GM19238 (cell line): ENCODE measurements around the gene OR6J1.

Experiments used
- DNase-seq: peaks from one replicate; pipeline ENCODE4 v3.0.0; 2011; ENCODE audit warnings: low spot score; ENCODE audit not compliant: insufficient read length

Gene OR6J1

GRCh38 chr14:22606380-22606779 lies 37.8 kb downstream of the OR6J1 start:
- no peak for DNase-seq

DNA sequence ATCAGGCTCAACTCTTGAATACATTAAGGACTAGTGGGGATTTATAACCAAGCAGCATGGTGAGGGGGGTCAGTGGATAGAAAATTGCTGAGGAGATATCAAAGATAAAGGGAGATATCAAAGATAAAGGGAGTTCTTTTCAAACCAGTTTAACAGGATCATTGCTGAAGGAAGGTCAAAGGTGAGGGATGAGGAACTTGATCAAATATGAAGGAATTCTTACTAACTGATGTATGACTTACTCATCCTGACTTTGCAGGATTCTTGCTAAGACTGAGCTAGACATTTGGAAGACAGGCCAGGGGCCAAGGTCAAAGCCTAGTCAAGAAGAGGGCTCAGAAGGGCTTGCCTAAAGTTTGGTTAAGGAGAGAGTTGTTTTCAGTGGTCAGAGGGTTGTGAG lies 41.3 kb downstream of the OR6J1 start:
- no peak for DNase-seq

DNA sequence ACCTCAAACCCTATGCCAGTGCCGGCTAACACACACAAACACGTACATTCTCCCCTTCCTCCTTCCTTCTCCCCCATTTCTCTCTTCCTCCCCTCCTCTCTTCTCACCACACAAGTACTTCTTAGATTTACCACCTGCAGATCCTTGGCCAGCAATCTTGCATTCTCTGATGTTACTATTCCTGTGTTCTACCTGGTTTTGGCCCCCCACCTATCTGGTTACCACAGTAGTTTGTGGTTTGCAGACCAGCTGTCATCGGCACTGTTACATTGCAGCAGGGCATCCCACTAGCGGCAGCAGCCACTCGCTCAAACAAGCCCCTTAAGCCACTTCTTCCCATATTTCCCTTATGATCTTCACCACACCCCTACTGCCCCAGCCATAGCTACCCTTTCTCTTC lies 42.2 kb downstream of the OR6J1 start:
- no peak for DNase-seq

- DNase-seq, result no peak
These were observed 42.7 kb downstream of the OR6J1 start for GRCh38 chr14:22601456-22601855.

- no peak for DNase-seq
These were observed 44.1 kb downstream of the OR6J1 start for GRCh38 chr14:22600027-22600426.

GRCh38 chr14:22599349-22599748 lies 44.8 kb downstream of the OR6J1 start:
- DNase-seq, result no peak

GRCh38 chr14:22598896-22599244 lies 45.3 kb downstream of the OR6J1 start:
- peak; percentile 42 for DNase-seq

- peak; percentile 71 for DNase-seq
These were observed 45.9 kb downstream of the OR6J1 start, which contains the start of gene ABHD4 for GRCh38 chr14:22598099-22598895. ABHD4 (plus strand) TSS chr14:22598300; CDS start chr14:22598307, 7 bp downstream.

- no peak for DNase-seq
These were observed 46.4 kb downstream of the OR6J1 start for GRCh38 chr14:22597771-22598098.

- no peak for DNase-seq
These were observed 46.9 kb downstream of the OR6J1 start for GRCh38 chr14:22597265-22597664.

- DNase-seq, result no peak
These were observed 47.7 kb downstream of the OR6J1 start for GRCh38 chr14:22596354-22596879.

DNA sequence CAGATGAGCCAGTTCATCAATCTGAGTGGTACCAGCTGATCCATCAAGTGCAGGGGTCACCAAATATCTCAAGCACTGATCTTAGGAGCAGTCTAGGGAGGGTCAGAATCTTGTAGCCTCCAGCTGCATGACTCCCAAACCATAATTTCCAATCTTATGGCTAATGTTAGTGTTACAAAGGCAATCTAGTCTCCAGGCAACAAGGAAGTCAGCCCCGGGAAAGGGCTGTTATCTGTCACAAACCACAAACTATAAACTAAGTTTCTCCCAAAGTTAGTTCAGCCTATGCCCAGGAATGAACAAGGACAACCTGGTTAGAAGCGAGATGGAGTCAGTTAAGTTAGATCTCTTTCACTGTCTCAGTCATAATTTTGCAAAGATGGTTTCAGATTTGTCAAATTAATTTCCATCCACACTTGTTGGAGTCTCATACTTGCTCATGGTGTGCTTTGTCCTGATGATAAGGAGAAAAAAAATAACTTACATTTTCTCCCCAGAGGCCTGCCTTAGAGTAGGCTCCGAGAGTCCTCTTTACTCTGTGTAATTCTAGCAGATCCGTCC lies 49.9 kb downstream of the OR6J1 start:
- DNase-seq, result no peak

GRCh38 chr14:22593601-22594000 lies 50.6 kb downstream of the OR6J1 start:
- no peak for DNase-seq

DNA sequence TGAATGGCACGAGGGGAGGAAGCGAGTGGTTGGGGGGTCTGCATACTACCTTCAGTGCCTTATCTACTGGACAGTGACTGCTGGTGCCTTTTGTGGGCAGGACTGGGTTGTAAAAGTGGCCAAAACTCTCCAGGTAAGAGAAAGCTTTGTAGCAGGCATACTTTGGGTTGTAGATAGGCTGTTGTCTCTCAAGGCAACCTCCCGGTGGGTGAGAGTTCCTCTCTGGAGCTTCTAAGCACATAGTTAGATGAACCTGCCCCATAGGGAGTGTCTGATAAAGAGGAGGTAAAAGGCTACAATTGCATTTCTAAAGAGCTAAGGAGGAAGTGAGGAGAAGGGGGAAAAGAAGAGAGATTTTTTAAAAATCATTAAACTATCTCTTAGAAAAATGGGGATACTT lies 51.0 kb downstream of the OR6J1 start:
- DNase-seq, result no peak

- DNase-seq, result peak; percentile 93
These were observed 54.9 kb downstream of the OR6J1 start, which contains the start of gene DAD1 for GRCh38 chr14:22589096-22589839. DAD1 (minus strand) TSS chr14:22589224; CDS start chr14:22589157, 67 bp downstream.

DNA sequence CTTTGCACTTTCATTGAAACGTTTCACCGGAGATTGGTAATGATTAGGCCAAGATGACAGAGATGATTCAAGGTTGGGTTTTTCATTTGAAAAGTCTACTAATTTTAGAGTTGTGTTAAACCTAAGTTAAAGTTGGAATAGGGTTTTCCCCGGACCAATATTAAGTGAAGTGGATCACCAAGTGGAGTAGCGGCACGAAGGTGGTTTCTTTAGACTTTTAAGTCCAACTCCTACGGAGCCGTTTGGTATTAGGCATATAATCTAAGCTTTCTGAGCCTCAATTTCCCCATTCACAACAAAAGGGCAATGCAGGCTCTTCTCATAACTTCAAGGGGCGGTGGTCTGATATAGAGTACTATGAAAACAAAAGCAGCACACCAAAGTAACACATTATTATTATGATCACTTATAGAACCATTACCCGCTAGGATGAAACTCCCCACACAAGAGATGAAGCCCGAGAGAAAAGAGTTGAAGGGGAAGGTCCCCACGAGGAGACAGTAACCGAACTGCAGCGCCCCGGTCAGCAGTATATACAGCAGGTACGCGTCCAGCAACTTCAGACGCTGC lies 55.5 kb downstream of the OR6J1 start:
- DNase-seq, result no peak

DNA sequence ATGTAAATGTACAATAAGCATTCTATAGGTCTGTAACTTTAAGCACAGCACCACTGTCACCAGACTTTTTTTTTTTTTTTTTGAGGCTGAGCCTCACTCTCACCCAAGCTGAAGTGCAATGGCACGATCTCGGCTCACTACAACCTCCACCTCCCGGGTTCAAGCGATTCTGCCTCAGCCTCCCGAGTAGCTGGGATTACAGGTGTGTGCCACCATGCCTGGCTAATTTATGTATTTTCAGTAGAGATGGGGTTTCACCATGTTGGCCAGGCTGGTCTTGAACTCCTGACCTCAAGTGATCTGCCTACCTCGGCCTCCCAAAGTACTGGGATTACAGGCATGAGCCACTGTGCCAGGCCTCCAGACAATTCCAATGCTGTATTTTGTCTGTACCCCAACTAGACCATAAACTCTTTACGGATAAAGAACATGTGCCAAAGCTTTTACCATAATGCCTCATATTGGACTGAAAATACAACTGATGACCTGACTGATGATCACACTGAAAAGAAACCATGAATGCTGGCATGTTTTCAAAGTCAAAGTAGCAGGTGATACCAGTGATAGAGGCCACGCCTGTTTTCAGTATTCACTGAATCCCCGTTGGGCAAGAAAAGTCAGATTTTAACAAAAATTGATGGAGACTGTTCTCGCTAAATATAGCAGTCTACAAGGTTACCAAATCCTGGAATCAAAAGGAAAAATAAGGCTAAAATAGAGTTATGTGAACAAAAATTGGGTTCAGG lies 56.3 kb downstream of the OR6J1 start:
- DNase-seq, result peak; percentile 32

DNA sequence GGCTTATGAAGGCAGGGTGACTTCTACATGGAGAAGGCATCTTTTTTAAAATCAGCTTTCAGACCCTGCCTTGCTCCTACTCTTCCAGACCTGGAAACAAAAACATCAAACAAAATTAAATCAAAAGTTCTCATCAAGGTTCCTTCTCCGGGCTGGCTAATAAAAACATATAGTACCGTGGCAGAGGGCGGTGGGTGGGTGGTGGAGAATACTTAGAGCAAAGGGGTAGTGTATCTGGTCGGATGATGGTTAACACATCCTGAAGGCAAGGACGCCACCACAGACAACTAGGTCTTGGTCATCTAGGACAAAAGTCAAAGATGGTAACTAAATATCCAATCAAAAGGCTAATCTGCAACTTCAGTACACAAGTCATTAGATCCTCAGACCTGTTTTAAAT lies 56.9 kb downstream of the OR6J1 start:
- DNase-seq, result no peak

DNA sequence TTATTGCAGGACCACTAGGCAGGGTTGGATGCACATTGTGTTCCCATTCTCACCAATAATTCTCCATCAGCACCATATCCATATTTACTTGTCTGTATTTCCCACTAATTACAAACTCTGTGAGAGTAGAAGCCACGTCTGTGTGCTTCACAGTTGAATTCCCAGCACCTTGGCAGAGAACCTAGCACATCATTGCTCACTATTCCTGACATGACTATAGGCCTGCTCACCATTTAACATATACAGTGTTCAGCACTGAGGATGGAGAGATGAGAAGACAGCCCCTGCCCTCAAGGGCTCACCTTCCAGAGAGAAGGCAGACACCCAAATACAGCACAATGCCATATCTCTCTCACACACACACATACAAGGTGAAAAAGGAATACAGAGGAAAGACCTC lies 60.2 kb downstream of the OR6J1 start:
- no peak for DNase-seq
